Kidney tubule cell (primary cell): ENCODE measurements around the gene XXYLT1.
A peak's percentile ranks its signal among the peaks of the same experiment; 100 is the strongest.
"Not testable (repeated sequence)": the region's sequence is repeated elsewhere in the genome, so short reads cannot be mapped to it uniquely, and the experiment has no call there.

Experiments
- DNase-seq: peaks from one replicate; pipeline ENCODE4 v3.0.0-alpha.2; 2018; ENCODE audit warnings: low spot score

XXYLT1 gene

DNA sequence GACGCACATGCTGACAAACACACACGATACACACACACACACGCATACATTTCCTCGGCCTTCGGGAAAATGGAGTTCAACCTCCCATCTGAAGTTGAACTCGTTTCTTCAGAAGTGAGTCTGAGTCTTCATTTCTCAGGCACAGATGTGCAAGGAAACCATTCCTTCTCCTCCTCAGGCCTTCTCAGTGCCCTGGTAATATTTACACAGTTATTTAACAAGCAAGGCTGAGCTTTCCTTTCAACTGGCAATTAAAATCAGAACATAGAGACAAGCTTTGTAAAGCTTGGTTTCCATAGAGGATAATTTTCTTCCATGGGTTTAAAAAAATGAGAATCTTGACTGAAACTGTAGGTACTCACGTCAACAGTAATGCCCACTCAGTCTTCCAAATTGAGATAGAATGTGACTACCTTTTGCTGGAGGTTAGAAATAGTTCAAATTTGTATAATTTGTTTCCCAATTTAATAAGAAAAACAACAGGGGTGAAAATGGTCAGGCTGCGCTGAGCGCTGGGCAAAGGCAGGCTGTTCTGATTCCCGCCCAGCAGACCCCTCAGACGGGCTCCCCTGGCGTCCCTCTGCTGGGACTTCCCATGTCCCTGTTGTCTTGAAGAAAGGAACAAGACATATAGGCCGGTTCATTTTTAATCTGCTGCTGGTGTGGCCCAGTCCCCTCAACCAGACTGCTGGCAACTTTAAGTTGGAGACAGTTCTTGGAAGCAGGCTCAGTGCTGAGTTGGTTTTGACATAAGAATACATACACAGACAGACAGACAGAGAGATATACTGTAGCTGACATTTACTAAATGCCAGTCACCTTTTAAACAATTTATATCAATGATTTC is 174.3 kb downstream of the XXYLT1 start:
- no peak for DNase-seq

DNA sequence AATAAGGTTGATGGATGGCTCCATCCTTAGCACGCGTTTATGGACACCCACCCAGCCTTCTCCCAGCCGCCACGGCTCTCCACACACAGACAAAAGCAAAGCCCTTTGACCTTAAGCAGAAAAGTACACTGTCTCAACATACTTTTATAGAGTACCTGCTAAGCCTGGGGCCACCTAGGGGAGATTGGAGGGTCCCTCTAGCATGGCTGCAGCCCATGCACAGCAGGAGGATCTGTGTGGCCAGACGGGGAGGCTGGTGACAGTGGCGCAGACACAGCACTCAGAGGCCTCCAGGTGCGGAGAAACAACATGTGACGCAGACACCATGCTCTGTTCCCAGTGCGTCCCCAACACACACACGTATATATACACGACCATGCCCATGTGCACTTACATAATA is 174.9 kb downstream of the XXYLT1 start:
- no peak for DNase-seq

DNA sequence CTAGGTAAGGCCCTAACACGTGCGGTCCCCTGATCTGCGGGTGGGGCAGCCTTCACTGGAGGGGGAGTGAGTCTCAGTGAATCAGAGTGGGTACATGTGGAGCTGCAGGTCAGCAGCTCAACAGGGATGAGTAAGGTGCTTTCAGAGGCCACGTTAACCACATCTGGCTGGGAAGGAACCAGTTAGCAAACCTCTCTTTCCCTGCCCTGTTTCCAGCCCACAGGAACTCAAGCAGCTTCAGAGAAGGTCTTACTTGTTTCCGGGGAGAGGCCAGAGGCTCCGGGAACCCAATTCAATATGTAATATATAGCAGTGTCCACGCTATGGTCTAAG is 175.3 kb downstream of the XXYLT1 start:
- DNase-seq = peak; percentile 61

GRCh38 chr3:195095035-195095703 is 175.8 kb downstream of the XXYLT1 start:
- DNase-seq = peak; percentile 47

DNA sequence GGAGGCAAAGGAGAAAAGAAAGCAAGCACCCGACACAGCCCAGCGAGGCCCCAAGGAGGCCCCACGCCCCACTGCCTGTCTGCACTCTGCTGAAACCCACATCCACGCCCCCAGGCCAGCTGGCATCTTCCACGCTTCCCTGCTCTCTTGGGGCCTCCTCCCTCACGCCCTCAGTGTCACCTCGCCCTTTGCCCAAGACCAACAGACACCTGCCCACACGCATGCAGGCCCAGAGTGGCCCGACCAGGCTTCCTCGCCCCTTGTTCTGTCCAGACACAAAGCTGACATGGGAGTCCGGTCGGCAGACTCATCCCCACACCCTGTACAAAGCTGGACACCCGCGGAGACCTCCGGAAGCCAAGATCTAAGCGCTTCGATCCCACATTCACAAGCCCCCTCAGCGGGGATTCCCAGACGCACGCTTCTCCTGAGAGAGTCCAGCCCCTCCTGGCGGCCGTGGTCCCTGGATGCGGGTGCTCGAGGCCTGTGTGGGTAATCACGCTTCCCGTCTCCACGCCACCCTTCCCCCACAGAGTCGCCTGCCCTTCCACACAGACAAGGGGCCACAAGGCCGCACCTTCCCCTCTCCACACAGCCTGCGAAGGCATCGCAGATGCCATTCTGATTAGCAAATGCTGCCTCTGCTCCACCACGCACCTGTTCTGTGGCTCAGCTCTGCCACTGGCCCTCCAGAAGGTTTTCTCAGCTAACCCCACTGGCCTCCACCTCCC is 176.6 kb downstream of the XXYLT1 start:
- DNase-seq = peak; percentile 57

DNA sequence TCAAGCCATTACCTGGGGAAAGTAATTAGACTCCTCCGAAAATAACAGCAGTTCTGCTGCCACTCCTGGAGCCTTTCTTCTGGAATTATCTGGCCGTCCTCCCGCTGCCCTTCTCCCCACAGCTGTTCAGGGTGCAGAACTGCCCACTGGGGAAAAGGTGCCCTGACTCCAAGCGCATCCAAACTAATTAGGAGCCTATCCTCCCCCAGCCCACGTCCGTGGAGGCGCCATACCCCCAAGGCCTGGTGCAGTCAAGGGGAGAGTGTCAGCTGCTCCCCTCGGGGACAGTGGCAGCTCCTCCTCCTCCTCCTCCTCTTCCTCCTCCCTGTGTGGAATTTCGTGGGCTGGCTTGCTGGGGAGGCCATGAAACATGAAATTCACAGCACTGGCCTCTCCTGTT is 177.2 kb downstream of the XXYLT1 start:
- DNase-seq = no peak

GRCh38 chr3:195087840-195088601 is 182.9 kb downstream of the XXYLT1 start:
- DNase-seq = not testable (repeated sequence)

GRCh38 chr3:195087328-195087727 is 183.6 kb downstream of the XXYLT1 start:
- no peak for DNase-seq

DNA sequence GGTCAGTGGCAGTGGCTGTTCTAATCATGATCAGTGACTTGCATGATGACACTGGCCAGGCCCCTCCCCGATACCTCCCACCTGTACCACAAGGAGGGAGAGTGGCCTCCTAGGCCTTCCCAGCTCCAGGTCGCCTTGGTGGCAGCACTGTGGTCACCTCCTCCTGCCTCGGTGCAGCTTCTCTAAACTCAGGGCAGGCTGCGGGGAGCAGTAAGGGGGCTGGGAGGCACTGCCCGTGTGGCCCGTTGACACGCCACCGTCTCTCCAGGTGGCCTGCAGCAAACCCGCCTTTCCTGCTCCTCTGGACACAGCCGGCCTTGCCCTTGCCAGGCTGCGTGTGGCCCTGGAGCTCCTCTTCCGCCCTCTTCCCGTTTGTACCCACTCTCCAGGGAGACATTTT is 184.1 kb downstream of the XXYLT1 start:
- DNase-seq = no peak

DNA sequence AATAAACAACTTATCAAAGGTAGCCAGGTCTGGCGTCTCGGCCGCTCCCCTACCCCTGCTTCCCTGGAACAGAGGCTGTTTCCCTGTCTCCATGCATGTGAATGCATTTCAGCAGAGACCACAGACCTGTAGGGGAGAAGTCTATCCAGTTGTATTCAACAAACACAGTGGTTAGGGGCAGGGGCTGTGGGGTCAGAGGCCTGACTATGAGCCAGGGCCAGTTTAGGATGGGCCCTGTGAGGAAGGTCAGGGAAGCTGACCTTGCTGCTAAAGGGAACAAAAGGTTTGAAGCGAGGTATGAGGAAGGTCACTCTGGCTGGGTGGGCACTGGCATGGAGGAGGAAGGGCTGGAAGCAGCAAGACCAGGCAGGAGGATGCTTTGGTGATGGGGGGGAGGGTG is 184.6 kb downstream of the XXYLT1 start:
- no peak for DNase-seq

GRCh38 chr3:195085356-195086130 is 185.4 kb downstream of the XXYLT1 start:
- DNase-seq = no peak

DNA sequence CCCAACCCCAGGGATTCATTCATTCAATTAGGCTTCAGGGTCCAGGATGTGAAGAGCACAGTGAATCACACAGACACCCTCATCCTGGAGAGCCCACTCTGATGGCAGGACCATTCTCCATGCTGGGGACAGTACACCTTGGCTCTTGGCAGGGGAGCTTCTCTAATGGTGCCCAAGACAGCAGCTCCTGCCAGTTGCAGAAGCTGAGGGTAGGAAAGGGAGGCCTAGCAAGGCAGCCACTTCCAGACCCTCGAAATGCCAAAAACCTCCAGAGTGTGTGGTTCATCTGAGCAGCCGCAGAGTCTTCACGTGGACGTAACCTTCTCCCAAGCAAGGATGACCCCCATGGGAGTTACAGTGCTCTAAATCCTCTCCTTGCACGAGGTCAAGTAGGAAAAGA is 186.2 kb downstream of the XXYLT1 start:
- no peak for DNase-seq

DNA sequence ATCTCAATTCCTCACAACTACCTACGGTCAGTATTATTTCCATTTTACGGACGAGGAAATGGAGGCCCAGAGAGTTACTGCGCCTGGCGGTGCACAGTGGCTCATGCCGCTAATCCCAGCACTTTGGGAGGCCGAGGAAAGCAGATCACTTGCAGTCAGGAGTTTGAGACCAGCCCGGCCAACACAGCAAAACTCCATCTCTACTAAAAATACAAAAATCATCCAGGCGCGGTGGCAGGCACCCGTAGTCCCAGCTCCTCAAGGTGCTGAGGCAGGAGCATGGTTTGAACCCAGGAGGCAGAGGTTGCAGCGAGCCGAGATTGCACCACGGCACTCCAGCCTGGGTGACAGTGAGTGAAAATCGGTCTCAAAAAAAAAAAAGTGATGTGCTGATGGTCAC is 187.3 kb downstream of the XXYLT1 start:
- DNase-seq = no peak

GRCh38 chr3:195082811-195083210 is 188.1 kb downstream of the XXYLT1 start:
- DNase-seq = no peak

- DNase-seq = no peak
Measured at GRCh38 chr3:195081242-195081963, 189.6 kb downstream of the XXYLT1 start.

DNA sequence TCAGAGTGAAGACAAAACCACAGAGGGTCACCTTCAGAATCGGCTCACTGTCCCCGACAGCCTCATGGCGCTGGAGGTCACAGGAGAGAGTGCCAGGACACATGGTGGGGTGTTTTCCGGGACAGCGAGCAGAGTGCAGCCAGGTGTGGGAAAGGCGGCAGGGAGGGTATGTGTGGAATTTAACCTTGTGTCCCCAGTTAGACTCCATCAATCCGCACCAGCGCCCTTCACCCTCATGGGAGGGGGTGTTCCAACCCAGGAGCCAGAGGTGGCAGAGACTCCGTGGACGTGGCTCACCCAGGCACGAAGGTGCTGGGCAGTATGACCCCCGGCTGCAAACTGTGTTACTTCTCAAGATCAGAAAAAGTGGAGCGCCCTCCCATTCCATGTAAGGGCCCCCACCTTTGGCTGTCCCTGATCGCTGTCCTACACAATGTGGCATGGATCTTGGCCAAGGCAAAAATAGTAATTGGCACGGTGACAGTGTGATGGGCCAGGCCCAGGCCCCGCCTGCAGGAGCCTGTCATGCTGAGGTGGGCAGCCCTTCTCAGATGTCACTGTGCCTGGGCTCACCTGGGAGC is 190.3 kb downstream of the XXYLT1 start:
- peak; percentile 65 for DNase-seq

- DNase-seq = no peak
Measured at GRCh38 chr3:195080125-195080524, 190.8 kb downstream of the XXYLT1 start.

- DNase-seq = no peak
Measured at GRCh38 chr3:195079636-195080035, 191.3 kb downstream of the XXYLT1 start.

- DNase-seq = no peak
Measured at GRCh38 chr3:195078891-195079440, 192.0 kb downstream of the XXYLT1 start.
